ENCODE data around the gene CSTPP1.

GRCh38 chr11:46942172-46942571 is 5.6 kb downstream of the CSTPP1 start:
- TF ChIP-seq CTCF (IDR thresholded peaks at IDR 0.05) (no peak), POLR2A (IDR thresholded peaks at IDR 0.05) (no peak)

All from Peyer's patch (tissue), 4 donors.